H1 (cell line): ENCODE results near the gene ARHGAP11B.
"Not testable (repeated sequence)": the region's sequence is repeated elsewhere in the genome, so short reads cannot be mapped to it uniquely, and the experiment has no call there.

Source experiments
- CTCF ChIP-seq, 3 experiments: IDR thresholded peaks; 1 replicate in 2 of 3; 2 replicates in 1 of 3; pipeline versions ENCODE4 v1.5.1 to v1.6.1; 2011; ENCODE audit warnings: low read length in 3 of 3, mild to moderate bottlenecking in 3 of 3, inconsistent platforms in 2 of 3, low read depth in 1 of 3, moderate library complexity in 1 of 3; ENCODE audit not compliant: insufficient read depth in 1 of 3; ENCODE audit errors: control extremely low read depth in 1 of 3
- GTF2F1 ChIP-seq: IDR thresholded peaks from 2 replicates; pipeline ENCODE4 v1.6.1; 2012; ENCODE audit warnings: low read depth, low read length, improper control_type of control experiment, borderline replicate concordance
- JUN ChIP-seq: IDR thresholded peaks from 2 replicates; pipeline ENCODE4 v1.6.1; 2011; ENCODE audit warnings: low read depth, mild to moderate bottlenecking, improper control_type of control experiment, low read length
- POLR2AphosphoS5 ChIP-seq: IDR thresholded peaks from 2 replicates; pipeline ENCODE4 v1.6.1; 2011; ENCODE audit warnings: low read depth, low read length
- ZNF274 ChIP-seq: IDR thresholded peaks from 2 replicates; pipeline ENCODE4 v1.7.0; 2012; ENCODE audit warnings: low read length, borderline replicate concordance; ENCODE audit errors: extremely low read depth

- TF ChIP-seq ZNF274; GTF2F1; POLR2AphosphoS5; JUN; CTCF (IDR thresholded peaks at IDR 0.05; ENCODE audit: control extremely low read depth in 1 of 3, insufficient read depth in 1 of 3, low read depth in 1 of 3, low read length in 3 of 3): not testable (repeated sequence)
Observed at GRCh38 chr15:30626194-30626565, 252 bp downstream of the ARHGAP11B start.
